Activated CD8-positive, alpha-beta memory T cell treated with anti-CD3 and anti-CD28 coated beads for 4 hours (primary cell): ENCODE measurements around the gene LUC7L.
A peak's percentile ranks its signal among the peaks of the same experiment; 100 is the strongest.
"Not testable (repeated sequence)": the region's sequence is repeated elsewhere in the genome, so short reads cannot be mapped to it uniquely, and the experiment has no call there.

ENCODE experiments used
- DNase-seq, 2 donors: peaks; one replicate each; pipeline ENCODE4 v3.0.0-alpha.2; 2020; ENCODE audit warnings: low read depth in 2 of 2

The LUC7L gene

GRCh38 chr16:228852-229730, at the start of gene LUC7L:
TSS of gene LUC7L (minus strand) at chr16:229449. CDS start at chr16:229339, 110 bp downstream.
- DNase-seq: peak; percentile 67 to 71

DNA sequence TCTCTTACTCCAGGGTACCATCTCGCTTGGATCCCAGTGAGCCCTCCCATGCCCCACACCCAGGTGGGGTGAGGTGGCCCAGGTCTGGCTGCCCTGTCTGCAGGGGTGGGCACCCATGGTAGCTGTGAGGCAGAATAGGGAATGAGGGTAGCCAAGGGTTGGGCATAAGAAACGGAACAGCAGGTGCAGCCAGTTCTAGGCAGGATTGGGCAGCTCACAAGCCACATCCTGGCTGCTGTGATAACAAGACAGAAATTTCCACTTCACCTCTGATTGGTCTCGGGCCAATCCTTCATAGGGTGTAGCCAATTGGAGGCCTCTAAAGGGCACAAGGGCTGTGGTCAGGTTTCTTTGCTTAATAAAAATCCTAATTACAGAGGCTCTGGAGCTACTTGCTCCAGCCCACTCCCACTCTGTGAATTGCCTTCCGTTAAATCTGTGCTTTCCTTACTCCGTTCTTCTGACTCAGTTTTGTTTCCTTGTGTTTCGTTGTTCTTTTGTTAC, 49.7 kb upstream of the LUC7L start:
- DNase-seq: no peak

GRCh38 chr16:276426-277077, 47.3 kb upstream of the LUC7L start:
- DNase-seq: no peak

GRCh38 chr16:275786-276232, 46.6 kb upstream of the LUC7L start, which contains the start of gene RGS11:
TSS of gene RGS11 (minus strand) at chr16:275944. CDS start at chr16:275911, 33 bp downstream.
- no peak for DNase-seq

GRCh38 chr16:275041-275641, 45.9 kb upstream of the LUC7L start:
- no peak for DNase-seq

- no peak for DNase-seq
Measured at GRCh38 chr16:273547-274421, 44.5 kb upstream of the LUC7L start.

- no peak for DNase-seq
Measured at GRCh38 chr16:272633-273546, 43.6 kb upstream of the LUC7L start.

DNA sequence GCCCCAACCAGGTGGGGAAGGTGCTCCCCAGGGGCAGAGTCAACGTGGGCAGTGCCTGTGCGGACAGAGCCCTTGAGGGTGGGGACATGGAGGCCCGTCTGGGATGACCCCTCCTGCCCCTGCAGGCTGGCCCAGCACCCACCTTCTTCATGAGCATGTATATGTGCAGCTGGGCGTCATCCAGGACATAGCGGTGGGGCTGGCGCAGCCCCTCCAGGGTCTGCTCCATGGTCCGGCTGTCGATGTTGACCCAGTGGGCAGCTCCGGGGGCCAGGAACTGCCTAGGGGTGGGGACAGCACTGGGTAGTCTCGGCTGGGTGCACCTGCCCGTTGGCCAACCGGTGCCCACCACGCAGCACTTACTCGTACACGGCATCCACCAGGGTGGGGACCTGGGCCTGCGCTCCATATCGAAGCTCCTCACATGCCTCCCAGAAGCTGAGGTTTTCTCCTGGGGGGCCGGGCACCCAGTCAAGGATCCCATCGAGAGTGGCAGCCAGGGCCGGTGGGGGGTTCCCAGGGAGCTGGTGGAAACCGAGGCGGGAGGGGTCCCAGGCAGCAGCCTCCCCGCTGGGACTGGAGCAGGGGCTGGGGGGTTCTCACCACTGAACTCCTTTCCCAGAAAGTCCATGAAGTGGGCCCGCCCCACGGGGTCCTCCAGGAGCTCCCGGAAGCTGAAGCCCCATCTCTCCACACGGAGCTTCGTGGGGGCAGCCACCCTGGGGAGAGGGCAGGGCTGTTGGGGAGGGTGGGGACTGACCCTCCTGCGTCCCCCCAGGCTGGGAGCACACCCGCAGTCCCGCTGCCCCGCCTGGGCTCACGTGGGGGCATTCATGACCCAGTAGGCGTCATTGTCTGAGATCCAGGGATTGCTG, 41.4 kb upstream of the LUC7L start:
- no peak for DNase-seq

GRCh38 chr16:269061-269796, 40.0 kb upstream of the LUC7L start:
- DNase-seq: no peak

GRCh38 chr16:268141-269053, 39.1 kb upstream of the LUC7L start:
- DNase-seq: no peak

- not testable (repeated sequence) for DNase-seq
Measured at GRCh38 chr16:267562-267961, 38.3 kb upstream of the LUC7L start.

DNA sequence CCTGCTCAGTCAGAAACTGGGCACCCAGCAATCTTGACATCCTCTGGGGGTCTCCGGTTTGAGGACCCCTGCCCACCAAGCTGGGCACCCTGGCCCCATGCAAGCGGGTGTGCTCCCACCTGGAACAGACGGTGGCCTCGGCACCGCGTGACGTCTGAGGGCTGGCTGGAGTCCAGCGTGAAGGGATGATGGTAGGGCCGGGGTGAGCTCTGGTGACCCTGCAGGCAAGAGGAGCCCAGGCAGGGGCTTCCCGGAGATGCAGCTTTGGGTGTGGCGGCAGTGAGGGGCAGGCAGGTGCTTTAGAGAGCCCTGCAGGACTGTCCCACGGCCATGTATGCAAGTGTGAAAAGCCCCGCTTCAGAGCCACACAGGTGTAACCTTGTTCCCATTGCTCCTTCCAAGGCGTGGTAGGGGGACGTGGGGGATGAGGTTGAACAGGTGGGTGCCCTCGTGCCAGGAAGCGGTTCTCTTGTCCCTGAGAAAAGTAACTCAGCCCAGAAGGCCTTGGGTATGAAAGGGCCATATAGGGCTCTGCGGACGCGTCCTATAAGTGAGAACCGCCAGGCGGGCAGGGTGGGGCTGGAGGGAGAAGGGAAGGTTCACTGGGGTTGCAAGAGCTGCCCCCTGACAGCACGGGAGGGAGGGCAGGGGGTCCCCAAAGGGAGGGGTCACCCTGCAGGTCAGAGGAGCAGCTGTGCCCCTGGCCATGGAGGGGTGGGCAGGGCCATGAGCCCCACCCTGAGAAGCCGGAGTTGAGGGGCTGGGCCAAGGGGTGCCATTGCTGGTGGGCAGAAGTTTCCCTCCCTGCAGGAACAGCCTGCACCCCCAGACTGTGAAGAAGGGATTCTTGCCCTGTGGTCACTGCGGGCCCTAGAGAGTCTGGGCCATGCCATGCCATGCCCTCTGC, 37.3 kb upstream of the LUC7L start:
- DNase-seq: no peak

GRCh38 chr16:265711-266110, 36.5 kb upstream of the LUC7L start:
- DNase-seq: no peak

GRCh38 chr16:265002-265529, 35.8 kb upstream of the LUC7L start:
- no peak for DNase-seq

- no peak for DNase-seq
Measured at GRCh38 chr16:264440-264951, 35.2 kb upstream of the LUC7L start.

GRCh38 chr16:263944-264343, 34.7 kb upstream of the LUC7L start:
- no peak for DNase-seq
